Loucy (cell line): ENCODE data around the gene FOXK2.

Experiments
- H2AFZ ChIP-seq: fragments of 200-600 bp; sonication (generic); 2 replicates; pipeline ENCODE4 v1.6.0; 2016; ENCODE audit warnings: antibody characterized with exemption, mild to moderate bottlenecking, low read length, moderate library complexity
- H3F3A ChIP-seq: fragments of 200-600 bp; 2 replicates; pipeline ENCODE4 v1.6.0; 2016; ENCODE audit warnings: antibody characterized with exemption, low read depth, mild to moderate bottlenecking
- H3K27me3 ChIP-seq: fragments of 200-600 bp; sonication (generic); 2 replicates; pipeline ENCODE4 v1.6.1; 2014; ENCODE audit warnings: low read length, mild to moderate bottlenecking; ENCODE audit not compliant: insufficient read depth, poor library complexity, severe bottlenecking
- H3K36me3 ChIP-seq: fragments of 200-600 bp; sonication (generic); 2 replicates; pipeline ENCODE4 v1.6.1; 2016; ENCODE audit warnings: low read length; ENCODE audit not compliant: insufficient read depth
- H3K4me1 ChIP-seq: fragments of 200-600 bp; sonication (generic); 2 replicates; pipeline ENCODE4 v1.5.1; 2014; ENCODE audit warnings: low read length, mild to moderate bottlenecking; ENCODE audit not compliant: insufficient read depth, poor library complexity, severe bottlenecking
- H3K4me2 ChIP-seq: fragments of 200-600 bp; sonication (generic); 2 replicates; pipeline ENCODE4 v1.6.0; 2014; ENCODE audit warnings: antibody characterized with exemption, low read length, low read depth, mild to moderate bottlenecking; ENCODE audit not compliant: poor library complexity, severe bottlenecking
- H3K4me3 ChIP-seq: fragments of 200-600 bp; sonication (generic); 2 replicates; pipeline ENCODE4 v1.5.1; 2014; ENCODE audit warnings: low read length, mild to moderate bottlenecking, mixed read lengths; ENCODE audit not compliant: poor library complexity, severe bottlenecking
- H3K79me2 ChIP-seq: fragments of 200-600 bp; sonication (generic); 2 replicates; pipeline ENCODE4 v1.6.1; 2014; ENCODE audit warnings: low read length; ENCODE audit not compliant: insufficient read depth
- H3K9ac ChIP-seq: fragments of 200-600 bp; sonication (generic); 2 replicates; pipeline ENCODE4 v1.6.0; 2014; ENCODE audit warnings: mild to moderate bottlenecking, low read depth, low read length, moderate library complexity; ENCODE audit not compliant: poor library complexity, severe bottlenecking
- H3K9me2 ChIP-seq: fragments of 200-600 bp; sonication (generic); replicated peaks from 2 replicates; pipeline ENCODE4 v1.6.1; 2016; ENCODE audit warnings: low read depth, low read length, mixed read lengths
- H3K9me3 ChIP-seq: fragments of 200-600 bp; sonication (generic); 2 replicates; pipeline ENCODE4 v1.6.1; 2014; ENCODE audit warnings: mild to moderate bottlenecking, antibody characterized with exemption, low read length, low read depth; ENCODE audit not compliant: insufficient read depth
- H4K20me1 ChIP-seq: fragments of 200-600 bp; sonication (generic); 2 replicates; pipeline ENCODE4 v1.6.0; 2014; ENCODE audit warnings: antibody characterized with exemption, low read length, mild to moderate bottlenecking; ENCODE audit not compliant: insufficient read depth, poor library complexity, severe bottlenecking
- CTCF ChIP-seq: fragments of 200-600 bp; sonication (generic); conservative IDR thresholded peaks from 2 replicates; pipeline ENCODE4 v1.5.1; 2014; ENCODE audit warnings: mild to moderate bottlenecking, antibody characterized with exemption, low read length
- EZH2phosphoT487 ChIP-seq: fragments of 200-600 bp; IDR thresholded peaks from 2 replicates; pipeline ENCODE4 v1.6.1; 2018; ENCODE audit warnings: antibody characterized with exemption, mild to moderate bottlenecking, moderate library complexity, borderline replicate concordance

The FOXK2 gene

GRCh38 chr17:82603981-82604448 lies 84.5 kb downstream of the FOXK2 start:
- Histone ChIP-seq H3K9me2 (no peaks in the 10 kb centered on the region), H4K20me1 (no peaks in the 10 kb centered on the region), H3K4me2 (no peak overlapping the region), H3K36me3 (peaks cover 50% of the 10 kb centered on the region; the same call in 1 of the 2 replicates), H3K27me3 (no peaks in the 10 kb centered on the region), H3K9me3 (no peaks in the 10 kb centered on the region), H3F3A (no peaks in the 10 kb centered on the region), H3K9ac (no peak overlapping the region), H2AFZ (no peak overlapping the region), H3K4me3 (no peak overlapping the region), H3K4me1 (no peaks in the 10 kb centered on the region), H3K79me2 (no peaks in the 10 kb centered on the region)
- no peak for TF ChIP-seq EZH2phosphoT487
- TF ChIP-seq CTCF = no peak

GRCh38 chr17:82604532-82604931 lies 85.0 kb downstream of the FOXK2 start:
- no peaks in the 10 kb centered on the region for H4K20me1 ChIP-seq
- TF ChIP-seq EZH2phosphoT487 = no peak
- TF ChIP-seq CTCF = no peak

GRCh38 chr17:82605939-82606600 lies 86.5 kb downstream of the FOXK2 start:
- Histone ChIP-seq H3K9ac (no peak overlapping the region), H3K36me3 (peaks cover 42% of the 10 kb centered on the region; the same call in 1 of the 2 replicates), H3K4me3 (no peak overlapping the region), H3K79me2 (no peaks in the 10 kb centered on the region), H4K20me1 (no peaks in the 10 kb centered on the region), H3K27me3 (no peaks in the 10 kb centered on the region), H2AFZ (no peak overlapping the region), H3K4me2 (no peak overlapping the region), H3K9me2 (no peaks in the 10 kb centered on the region), H3K4me1 (no peaks in the 10 kb centered on the region), H3K9me3 (no peaks in the 10 kb centered on the region), H3F3A (no peaks in the 10 kb centered on the region)
- TF ChIP-seq CTCF = no peak
- no peak for TF ChIP-seq EZH2phosphoT487

More at GRCh38 chr17:82604532-82604931, 85.0 kb downstream of the FOXK2 start:
- H3K36me3 ChIP-seq = peaks cover 50% of the 10 kb centered on the region; the same call in 1 of the 2 replicates
- H3K27me3 ChIP-seq = no peaks in the 10 kb centered on the region
- no peak overlapping the region for H2AFZ ChIP-seq
- no peak overlapping the region for H3K4me2 ChIP-seq
- no peaks in the 10 kb centered on the region for H3K4me1 ChIP-seq
- H3K9me3 ChIP-seq = no peaks in the 10 kb centered on the region
- no peaks in the 10 kb centered on the region for H3F3A ChIP-seq
- H3K79me2 ChIP-seq = no peaks in the 10 kb centered on the region
- H3K9ac ChIP-seq = no peak overlapping the region
- no peaks in the 10 kb centered on the region for H3K9me2 ChIP-seq
- no peak overlapping the region for H3K4me3 ChIP-seq
